HG02852 (cell line): Measurements from ENCODE around the gene PXN.

Experiments used
- ATAC-seq: cut with Tn5 transposase; IDR thresholded peaks from one replicate; pipeline ENCODE4 v1.9.1; 2021; ENCODE audit warnings: mild to moderate bottlenecking, moderate library complexity; ENCODE audit not compliant: unreplicated experiment

The PXN gene

DNA sequence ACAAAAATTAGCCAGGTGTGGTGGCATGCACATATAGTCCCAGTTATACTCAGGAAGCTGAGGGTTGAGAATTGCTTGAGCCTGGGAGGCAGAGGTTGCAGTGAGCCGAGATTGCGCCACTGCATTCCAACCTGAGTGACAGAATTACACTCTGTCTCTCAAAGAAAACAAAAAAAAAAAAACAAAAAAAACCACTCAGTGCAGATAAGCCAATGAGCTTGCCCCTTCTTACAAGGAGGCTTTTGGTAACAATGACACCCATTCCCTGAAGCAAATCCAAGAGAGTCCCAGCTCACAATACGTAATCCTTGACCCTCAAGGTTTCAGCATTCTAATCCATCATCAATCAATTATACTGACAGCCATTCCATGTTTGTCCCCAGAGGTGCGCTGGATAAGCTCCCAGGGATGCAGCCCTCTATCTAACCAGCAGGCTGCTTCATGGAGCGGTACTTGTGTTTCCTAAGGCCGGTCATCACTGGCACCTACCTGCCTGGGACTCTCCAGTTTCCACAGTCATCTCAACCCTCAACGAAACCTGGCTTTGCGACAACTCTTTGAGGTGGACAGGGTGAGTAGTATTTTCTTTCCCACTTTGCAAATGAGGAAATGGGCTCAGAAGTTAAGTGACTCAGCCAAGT lies 83.4 kb downstream of the PXN start:
- ATAC-seq = no peak

DNA sequence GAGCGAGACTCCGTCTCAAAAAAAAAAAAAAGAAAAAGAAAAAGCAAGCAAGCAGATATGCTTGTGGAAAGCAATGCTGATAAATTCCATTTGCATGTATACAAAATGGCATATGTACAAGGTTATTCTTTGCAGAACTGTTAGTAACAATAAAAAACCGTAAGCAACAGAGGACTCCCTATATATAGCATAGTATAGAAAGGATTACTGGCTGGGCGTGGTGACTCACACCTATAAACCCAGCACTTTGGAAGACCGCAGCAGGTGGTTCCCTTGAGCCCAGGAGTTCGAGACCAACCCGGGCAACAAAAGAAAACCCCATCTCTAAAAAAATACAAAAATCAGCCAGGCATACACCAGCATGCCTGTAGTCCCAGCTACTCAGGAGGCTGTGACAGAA lies 84.6 kb downstream of the PXN start:
- ATAC-seq = no peak

DNA sequence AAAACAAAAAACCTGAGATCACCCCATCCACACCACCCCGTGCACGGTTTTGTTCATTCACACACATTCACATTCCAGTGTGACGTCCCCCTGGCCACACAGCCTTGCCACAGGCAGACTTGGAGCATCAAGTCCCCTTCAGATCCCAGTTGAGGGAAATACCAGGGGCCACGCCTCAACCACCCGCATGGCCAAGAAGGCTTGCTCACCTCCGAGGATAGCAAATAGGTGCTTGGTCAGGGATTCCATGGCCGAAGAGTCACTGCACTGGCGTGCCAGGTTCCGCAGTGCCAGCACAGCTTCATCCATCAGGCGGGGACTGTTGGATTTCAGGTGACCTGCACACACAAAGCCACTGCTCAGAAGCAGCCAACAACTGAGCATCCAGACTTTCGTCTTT lies 90.0 kb downstream of the PXN start:
- ATAC-seq = no peak

DNA sequence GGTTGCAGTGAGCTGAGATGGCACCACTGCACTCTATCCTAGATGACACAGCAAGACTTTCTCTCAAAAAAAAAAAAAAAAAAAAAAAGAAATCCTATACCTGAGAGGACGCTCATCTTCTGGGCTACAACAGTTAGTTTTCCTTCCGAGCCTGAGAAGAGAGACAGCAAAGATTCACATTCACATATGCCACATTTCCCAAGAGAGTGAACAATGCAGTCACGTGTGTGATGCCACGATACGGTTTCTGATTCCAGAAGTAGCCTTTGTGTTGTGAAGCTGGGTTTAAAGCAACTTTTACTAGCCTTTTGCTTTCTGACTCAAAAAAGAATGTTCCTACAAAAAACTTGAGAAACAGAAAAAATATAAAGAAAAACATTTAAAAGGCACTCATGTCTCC lies 90.5 kb downstream of the PXN start:
- ATAC-seq = no peak

DNA sequence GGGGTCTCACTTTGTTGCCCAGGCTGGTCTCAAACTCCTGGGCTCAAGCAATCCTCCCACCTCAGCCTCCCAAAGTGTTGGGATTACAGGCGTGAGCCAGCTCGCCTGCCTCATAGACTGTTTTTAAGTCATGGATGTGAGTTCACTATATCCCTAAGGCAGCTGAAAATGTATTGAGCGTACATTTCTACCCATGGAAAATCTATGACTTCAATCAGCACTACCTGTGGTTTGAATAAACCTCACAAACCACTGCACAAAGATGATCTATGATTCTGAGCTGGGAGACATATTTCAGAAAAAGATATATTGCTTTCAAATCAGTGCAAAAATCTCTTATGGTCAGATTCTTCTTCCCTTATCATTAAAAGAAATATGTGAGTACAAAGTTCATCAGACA lies 93.5 kb downstream of the PXN start:
- ATAC-seq = no peak

DNA sequence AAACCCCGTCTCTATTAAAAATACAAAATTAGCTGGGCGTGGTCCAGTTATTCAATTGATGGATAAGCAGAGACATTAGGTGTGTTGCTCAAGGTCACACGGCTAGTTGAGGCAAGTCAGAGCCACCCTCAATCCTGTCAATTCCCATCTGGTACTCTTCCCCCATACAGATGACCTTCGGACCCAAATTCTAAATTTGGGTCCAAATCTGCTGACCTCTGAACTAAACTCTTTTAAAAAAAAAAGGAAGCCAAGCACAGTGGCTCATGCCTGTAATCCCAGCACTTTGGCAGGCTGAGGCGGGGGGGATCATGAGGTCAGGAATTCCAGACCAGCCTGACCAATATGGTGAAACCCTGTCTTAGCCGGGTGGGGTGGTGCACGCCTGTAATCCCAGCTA lies 94.9 kb downstream of the PXN start:
- ATAC-seq = no peak

DNA sequence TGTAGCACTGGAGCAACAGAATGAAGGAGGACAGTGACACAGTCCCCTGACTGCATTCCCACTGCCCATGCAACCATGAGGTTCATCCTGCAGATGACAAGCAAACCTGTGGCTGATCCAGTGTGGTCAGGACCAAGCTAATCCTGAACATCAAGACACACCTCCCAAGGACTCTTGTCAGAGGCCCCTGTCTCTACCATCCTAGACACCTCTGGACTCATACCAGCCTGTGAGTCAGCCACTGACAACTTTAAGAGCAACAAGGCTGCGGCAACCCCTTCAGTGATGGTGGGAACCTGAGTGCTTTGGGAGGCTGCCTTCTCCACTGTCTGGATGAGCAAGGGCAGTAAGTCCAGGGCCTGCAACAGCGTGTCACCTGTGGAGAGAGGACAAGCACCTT lies 95.6 kb downstream of the PXN start:
- no peak for ATAC-seq

DNA sequence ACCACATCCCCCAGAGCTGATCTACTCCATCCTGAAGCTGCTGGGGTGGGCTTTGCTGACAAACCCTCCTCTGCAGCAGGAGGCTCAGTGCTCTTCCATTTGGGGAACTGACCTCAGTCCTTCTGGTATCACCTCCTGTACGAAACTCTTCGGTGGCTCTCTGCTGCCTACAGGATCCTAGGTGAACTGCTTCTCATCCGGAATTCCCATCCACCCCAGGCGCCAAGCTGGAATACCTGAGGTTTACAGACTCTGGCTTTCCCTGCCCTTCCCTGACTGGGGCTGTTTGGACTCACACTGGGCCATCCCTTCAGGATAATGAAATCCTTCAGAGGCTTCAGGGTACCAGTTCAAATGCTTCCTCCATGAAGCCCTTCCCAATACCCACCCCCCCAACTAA lies 97.2 kb downstream of the PXN start:
- ATAC-seq = no peak

DNA sequence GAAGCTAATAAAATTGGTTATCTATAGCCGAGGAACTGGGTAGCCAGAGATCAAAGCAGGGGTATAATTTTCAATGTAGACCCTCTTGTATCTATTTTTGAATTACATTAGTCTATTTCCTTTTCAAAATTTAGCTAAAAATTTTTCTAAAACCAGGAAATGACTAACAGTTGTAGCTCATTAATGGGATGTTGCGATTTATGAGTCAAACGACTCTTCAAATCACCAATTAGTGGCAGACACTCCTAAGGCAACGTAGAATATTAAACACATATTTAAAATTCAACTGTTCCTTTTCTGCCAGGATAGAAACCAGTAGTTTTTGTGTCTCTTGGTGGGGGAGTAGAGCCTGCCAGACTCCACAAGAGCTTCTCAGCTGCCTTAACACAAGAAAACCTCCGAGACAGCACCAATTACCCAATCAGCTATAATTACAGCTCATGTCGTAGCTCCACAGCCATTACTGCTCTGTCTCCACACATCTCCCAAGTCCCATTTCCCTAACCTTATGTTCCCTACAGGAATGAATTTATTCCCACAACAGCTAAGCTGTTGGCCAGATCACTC lies 97.9 kb downstream of the PXN start:
- ATAC-seq = no peak

DNA sequence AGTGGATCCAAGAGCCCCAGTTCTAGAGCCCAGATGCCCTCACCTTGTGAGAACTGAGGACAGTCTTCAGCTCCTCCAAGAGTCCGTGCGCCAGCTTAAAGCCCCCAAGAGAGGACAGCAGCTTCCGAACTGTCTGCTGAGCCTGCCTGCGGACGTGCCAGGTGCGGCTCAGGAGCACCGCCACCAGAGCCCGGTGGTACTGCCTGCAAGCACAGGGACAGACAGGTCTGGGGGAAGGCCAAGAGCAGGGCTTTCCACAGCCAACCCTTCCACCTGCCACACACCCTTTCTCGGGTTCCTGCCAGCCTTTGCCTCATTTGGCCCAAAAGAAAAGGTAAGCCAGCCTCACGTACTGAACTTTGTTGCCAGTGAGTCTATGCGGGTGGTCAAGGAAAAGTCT lies 101.2 kb downstream of the PXN start:
- ATAC-seq = no peak

DNA sequence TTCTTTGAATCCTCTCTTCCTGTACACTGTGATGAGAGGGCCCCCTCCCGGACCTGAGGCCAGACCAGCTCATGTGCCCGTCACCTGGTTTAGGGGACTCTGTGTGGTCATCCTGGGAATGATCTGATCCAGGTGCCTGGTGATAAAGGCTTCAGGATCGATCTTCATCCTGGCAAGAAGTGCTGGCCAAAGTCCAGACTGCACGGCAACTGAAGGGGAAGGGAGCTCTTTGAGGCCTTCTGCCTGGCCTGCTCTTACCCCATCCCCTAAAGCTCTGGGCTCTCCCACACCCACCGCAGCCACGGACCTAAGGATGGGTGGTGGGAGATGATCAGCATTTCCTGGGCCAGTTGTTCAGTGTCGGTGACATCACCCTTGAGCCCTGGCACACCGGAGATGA lies 102.8 kb downstream of the PXN start:
- ATAC-seq = no peak

DNA sequence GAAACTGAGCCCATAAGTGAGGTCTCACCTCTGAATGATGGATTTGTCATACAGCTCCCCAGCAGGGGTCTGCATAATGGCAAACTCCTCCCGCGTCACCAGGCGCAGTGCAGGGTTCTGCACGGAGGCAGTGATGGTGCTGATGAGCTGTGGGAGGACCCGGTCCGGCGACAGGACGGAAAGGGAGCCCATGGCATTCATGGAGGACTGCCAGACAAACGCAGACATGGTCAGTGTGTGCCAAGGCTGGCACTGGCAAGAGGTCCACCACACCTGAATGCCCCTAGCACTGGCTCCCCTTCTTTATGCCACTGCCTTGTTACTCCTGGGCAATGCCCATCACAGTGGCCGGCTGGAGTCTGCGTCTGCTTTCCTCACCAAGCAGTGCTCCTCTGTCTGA lies 103.7 kb downstream of the PXN start:
- no peak for ATAC-seq
